Astrocyte (in vitro differentiated cells and primary cell): ENCODE measurements around the gene GJC1. TPM values are rescaled to one million over a fixed set of nuclear protein-coding genes. Genes with fewer than 3 reads are reported as not detected.

Experiments used
- DNase-seq: peaks from one replicate; pipeline ENCODE4 v3.0.0-alpha.2; 2010; ENCODE audit warnings: low read depth
- FAIRE-seq: peaks from 2 replicates; lab custom pipeline; 2011; peaks lifted over from hg19 to GRCh38; lab: Jason Lieb, UNC
- H2AFZ ChIP-seq: 2 replicates; pipeline ENCODE4 v1.6.0; 2012; ENCODE audit warnings: low read depth, low read length, inconsistent platforms
- H3K27ac ChIP-seq: 2 replicates; pipeline ENCODE4 v1.5.1; 2011; ENCODE audit warnings: low read depth, low read length, inconsistent platforms
- H3K27me3 ChIP-seq: 2 replicates; pipeline ENCODE4 v1.6.0; 2011; ENCODE audit warnings: low read length, inconsistent platforms; ENCODE audit not compliant: insufficient read depth
- H3K36me3 ChIP-seq: 2 replicates; pipeline ENCODE4 v1.5.1; 2011; ENCODE audit warnings: low read length, inconsistent platforms; ENCODE audit not compliant: insufficient read depth
- H3K4me1 ChIP-seq: 2 replicates; pipeline ENCODE4 v1.5.1; 2011; ENCODE audit warnings: low read length, inconsistent platforms; ENCODE audit not compliant: insufficient read depth
- H3K4me2 ChIP-seq: 2 replicates; pipeline ENCODE4 v1.6.0; 2012; ENCODE audit warnings: low read length, inconsistent platforms
- H3K4me3 ChIP-seq: 2 replicates; pipeline ENCODE4 v1.5.1; 2011; ENCODE audit warnings: low read depth, mild to moderate bottlenecking, low read length, inconsistent platforms; ENCODE audit not compliant: insufficient read depth
- H3K79me2 ChIP-seq: 2 replicates; pipeline ENCODE4 v1.6.0; 2012; ENCODE audit warnings: mild to moderate bottlenecking, low read length, inconsistent platforms; ENCODE audit not compliant: insufficient read depth
- H3K9ac ChIP-seq: 2 replicates; pipeline ENCODE4 v1.6.0; 2012; ENCODE audit warnings: mild to moderate bottlenecking, low read length, inconsistent platforms
- H3K9me3 ChIP-seq: 2 replicates; pipeline ENCODE4 v1.5.1; 2012; ENCODE audit warnings: low read depth, mild to moderate bottlenecking, low read length, inconsistent platforms; ENCODE audit not compliant: insufficient read depth
- H4K20me1 ChIP-seq: 2 replicates; pipeline ENCODE4 v1.6.0; 2012; ENCODE audit warnings: low read length, inconsistent platforms; ENCODE audit not compliant: insufficient read depth
- H3K27ac Mint-ChIP-seq: one replicate; pipeline ENCODE4 v1.8.0; 2021; ENCODE audit warnings: mild to moderate bottlenecking, mixed read lengths; ENCODE audit not compliant: unreplicated experiment
- H3K27me3 Mint-ChIP-seq: one replicate; pipeline ENCODE4 v1.8.0; 2021; ENCODE audit warnings: low read depth, mixed read lengths; ENCODE audit not compliant: unreplicated experiment
- H3K36me3 Mint-ChIP-seq: one replicate; pipeline ENCODE4 v1.8.0; 2021; ENCODE audit warnings: low read depth, mixed read lengths; ENCODE audit not compliant: unreplicated experiment
- H3K4me1 Mint-ChIP-seq: one replicate; pipeline ENCODE4 v1.8.0; 2021; ENCODE audit warnings: low read depth, mixed read lengths; ENCODE audit not compliant: unreplicated experiment
- H3K4me3 Mint-ChIP-seq: one replicate; pipeline ENCODE4 v1.8.0; 2021; ENCODE audit warnings: mild to moderate bottlenecking, moderate library complexity, mixed read lengths; ENCODE audit not compliant: unreplicated experiment
- H3K9me3 Mint-ChIP-seq: one replicate; pipeline ENCODE4 v1.8.0; 2021; ENCODE audit warnings: mild to moderate bottlenecking, mixed read lengths; ENCODE audit not compliant: unreplicated experiment
- CTCF ChIP-seq: IDR thresholded peaks from 2 replicates; pipeline ENCODE4 v1.5.1; 2011; ENCODE audit warnings: low read depth, mild to moderate bottlenecking, inconsistent platforms, low read length, moderate library complexity; ENCODE audit not compliant: insufficient read depth
- EZH2 ChIP-seq: IDR thresholded peaks from 2 replicates; pipeline ENCODE4 v1.6.1; 2012; ENCODE audit warnings: mild to moderate bottlenecking, low read length, inconsistent platforms; ENCODE audit not compliant: insufficient read depth
- total RNA-seq: library from RNA; stranded (reverse); gene quantifications from 2 replicates; pipeline ENCODE4 v1.2.1, GENCODE V29; 2021

The GJC1 gene
- total RNA-seq, 1 donor from 2014 or later: 38.4 TPM

GRCh38 chr17:44830359-44831288 is 537 bp upstream of the GJC1 start:
- Mint-ChIP-seq H3K4me3 (peak overlapping the region; percentile 86), H3K36me3 (no peaks in the 10 kb centered on the region), H3K27me3 (peaks cover 3% of the 10 kb centered on the region), H3K4me1 (peaks cover 7% of the 10 kb centered on the region), H3K27ac (peak overlapping the region; percentile 53), H3K9me3 (no peaks in the 10 kb centered on the region)
- DNase-seq: no peak
- peaks cover 17% of the 10 kb centered on the region for H4K20me1 ChIP-seq
- no peak for TF ChIP-seq CTCF
- no peak for TF ChIP-seq EZH2
- peak overlapping the region; percentile 93 for H2AFZ ChIP-seq
- peaks cover 42% of the 10 kb centered on the region for H3K79me2 ChIP-seq
- no peaks in the 10 kb centered on the region for H3K36me3 ChIP-seq
- H3K4me3 ChIP-seq: peak overlapping the region; percentile 97
- peak overlapping the region; percentile 94 for H3K9ac ChIP-seq
- peak overlapping the region; percentile 90 for H3K4me2 ChIP-seq
- H3K9me3 ChIP-seq: no peaks in the 10 kb centered on the region
- peak overlapping the region; percentile 84 for H3K27ac ChIP-seq
- peaks cover 8% of the 10 kb centered on the region for H3K4me1 ChIP-seq
- H3K27me3 ChIP-seq: no peaks in the 10 kb centered on the region
- FAIRE-seq: no peak

DNA sequence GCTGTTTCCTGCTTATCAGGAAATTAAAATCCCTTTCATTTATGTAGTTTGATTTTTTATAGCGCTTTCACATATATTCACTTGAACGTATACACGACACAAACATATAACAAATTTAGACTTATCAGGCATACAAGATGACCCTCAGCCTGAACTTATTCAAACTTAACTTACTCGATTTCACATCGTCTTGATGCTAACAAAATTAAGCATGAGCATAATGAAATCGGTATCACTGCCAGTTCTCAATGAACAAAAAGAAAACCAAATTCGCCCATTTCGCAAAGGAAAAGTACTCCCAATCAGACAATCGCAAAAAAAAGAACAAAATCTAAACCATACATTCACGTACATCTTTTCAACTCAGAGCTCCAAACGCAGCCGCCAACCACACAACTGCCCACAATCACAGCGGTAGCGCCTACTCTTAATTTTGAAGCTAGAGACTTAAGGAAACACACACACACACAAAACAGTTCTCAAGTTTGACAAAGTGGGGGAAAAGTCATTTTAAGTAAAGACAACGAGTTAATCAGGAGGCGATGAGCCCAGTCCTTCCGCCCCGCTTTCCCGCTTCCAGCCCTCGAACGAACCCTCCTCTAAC is 1.1 kb downstream of the GJC1 start:
- H2AFZ ChIP-seq: peak overlapping the region; percentile 57
- Mint-ChIP-seq H3K4me1 (peaks cover 7% of the 10 kb centered on the region), H3K4me3 (peak overlapping the region; percentile 99), H3K36me3 (no peaks in the 10 kb centered on the region), H3K27me3 (peaks cover 3% of the 10 kb centered on the region), H3K9me3 (no peaks in the 10 kb centered on the region), H3K27ac (peak overlapping the region; percentile 92)
- H3K9ac ChIP-seq: peak overlapping the region; percentile 94
- H3K4me3 ChIP-seq: peak overlapping the region; percentile 97
- H3K4me1 ChIP-seq: peaks cover 8% of the 10 kb centered on the region
- no peaks in the 10 kb centered on the region for H3K36me3 ChIP-seq
- H3K4me2 ChIP-seq: peak overlapping the region; percentile 90
- H3K79me2 ChIP-seq: peaks cover 58% of the 10 kb centered on the region
- DNase-seq: no peak
- no peaks in the 10 kb centered on the region for H3K9me3 ChIP-seq
- peaks cover 17% of the 10 kb centered on the region for H4K20me1 ChIP-seq
- TF ChIP-seq EZH2: no peak
- no peak for TF ChIP-seq CTCF
- no peaks in the 10 kb centered on the region for H3K27me3 ChIP-seq
- FAIRE-seq: no peak
- H3K27ac ChIP-seq: peak overlapping the region; percentile 84
